Astrocyte of the spinal cord (primary cell): ENCODE measurements around the gene DGCR6.
"Not testable (repeated sequence)": the region's sequence is repeated elsewhere in the genome, so short reads cannot be mapped to it uniquely, and the experiment has no call there.

Experiments
- DNase-seq: peaks from one replicate; pipeline ENCODE4 v3.0.0; 2011; ENCODE audit warnings: low read depth, low spot score
- H3K4me3 ChIP-seq: 2 replicates; pipeline ENCODE4 v1.5.1; 2011; ENCODE audit warnings: low read depth, mild to moderate bottlenecking, low read length, moderate library complexity
- CTCF ChIP-seq: IDR thresholded peaks from 2 replicates; pipeline ENCODE4 v1.5.1; 2012; ENCODE audit warnings: low read depth, mild to moderate bottlenecking, low read length, inconsistent platforms
- in situ Hi-C: cut with HindIII; loops from 2 replicates; pipeline ENCODE4 v1.10.0; 2017; ENCODE audit warnings: low sequenced_read_pairs

Gene DGCR6

GRCh38 chr22:18909556-18909955 is 3.4 kb downstream of the DGCR6 start:
- TF ChIP-seq CTCF = no peak

DNA sequence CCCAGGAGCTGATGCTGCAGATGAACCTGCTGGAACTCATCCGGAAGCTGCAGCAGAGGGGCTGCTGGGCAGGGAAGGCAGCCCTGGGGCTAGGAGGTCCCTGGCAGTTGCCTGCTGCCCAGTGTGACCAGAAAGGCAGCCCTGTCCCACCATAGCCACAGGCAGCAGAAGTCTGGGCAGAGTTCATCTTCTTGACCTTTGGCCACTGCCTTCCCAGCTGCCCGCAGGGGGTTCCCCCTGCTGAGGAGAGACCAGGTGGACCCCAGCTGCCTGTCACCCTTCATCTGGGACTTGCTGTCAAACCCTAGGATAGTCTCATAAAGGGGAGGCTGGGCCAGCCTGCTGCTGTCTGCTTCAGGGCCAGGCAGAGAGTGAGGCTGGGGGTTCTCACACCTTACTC is 5.4 kb downstream of the DGCR6 start:
- in situ Hi-C loops = not testable (repeated sequence)

More at GRCh38 chr22:18909556-18909955, 3.4 kb downstream of the DGCR6 start:
- in situ Hi-C loops = no loop called here
- no peak for DNase-seq
- no peak overlapping the region for H3K4me3 ChIP-seq

GRCh38 chr22:18912264-18912946 is 6.3 kb downstream of the DGCR6 start:
- H3K4me3 ChIP-seq, in situ Hi-C loops, DNase-seq: not testable (repeated sequence)

More for the DNA sequence above, 5.4 kb downstream of the DGCR6 start:
- not testable (repeated sequence) for DNase-seq, H3K4me3 ChIP-seq

GRCh38 chr22:18914558-18914957 is 8.4 kb downstream of the DGCR6 start:
- H3K4me3 ChIP-seq, DNase-seq, in situ Hi-C loops: not testable (repeated sequence)

GRCh38 chr22:18915550-18915949 is 9.4 kb downstream of the DGCR6 start:
- in situ Hi-C loops, H3K4me3 ChIP-seq, DNase-seq: not testable (repeated sequence)

- in situ Hi-C loops, DNase-seq, H3K4me3 ChIP-seq: not testable (repeated sequence)
These were observed 11.7 kb downstream of the DGCR6 start for GRCh38 chr22:18917818-18918217.

- in situ Hi-C loops, DNase-seq, H3K4me3 ChIP-seq: not testable (repeated sequence)
These were observed 14.3 kb downstream of the DGCR6 start for GRCh38 chr22:18920257-18920902.

GRCh38 chr22:18925368-18926064 is 19.4 kb downstream of the DGCR6 start:
- in situ Hi-C loops = no loop called here
- DNase-seq = no peak
- TF ChIP-seq CTCF = no peak
- no peak overlapping the region for H3K4me3 ChIP-seq

GRCh38 chr22:18927020-18927419 is 20.9 kb downstream of the DGCR6 start:
- DNase-seq = no peak
- H3K4me3 ChIP-seq = no peak overlapping the region
- no peak for TF ChIP-seq CTCF
- in situ Hi-C loops = no loop called here
